A673 (cell line): Measurements from ENCODE around the gene GSTK1. TPM values are rescaled to one million over a fixed set of nuclear protein-coding genes. Genes with fewer than 3 reads are reported as not detected.

Experiments used
- BruUV-seq: library from RNA; stranded (reverse); fragments of 400-500 nt; replicated peaks from 2 replicates; lab custom pipeline; 2021; lab: Mats Ljungman, UMichigan
- CTCF ChIA-PET: fragments of 300-600 bp; sonication (Branson Sonifier 250); formaldehyde crosslinking; loops from one replicate; lab custom pipeline; 2022; ENCODE audit warnings: antibody characterized with exemption; lab: Charles Lee
- POLR2A ChIA-PET: fragments of 300-600 bp; sonication (Branson Sonifier 250); formaldehyde crosslinking; loops from one replicate; lab custom pipeline; 2022; ENCODE audit warnings: antibody characterized with exemption; ENCODE audit not compliant: low non-redundant PET; lab: Charles Lee
- DNase-seq: peaks from one replicate; pipeline ENCODE4 v3.0.0-alpha.2; 2015; ENCODE audit warnings: low spot score
- H3K27ac ChIP-seq: fragments of 200-600 bp; sonication (generic); 2 replicates; pipeline ENCODE4 v1.5.1; 2016; ENCODE audit warnings: mixed run types, low read depth, mild to moderate bottlenecking, mixed read lengths, antibody characterized with exemption, low read length; ENCODE audit not compliant: poor library complexity, severe bottlenecking
- H3K27me3 ChIP-seq: fragments of 200-600 bp; sonication (generic); replicated peaks from 2 replicates; pipeline ENCODE4 v1.6.1; 2017; ENCODE audit warnings: mixed run types, low read depth, mild to moderate bottlenecking, mixed read lengths, antibody characterized with exemption, low read length; ENCODE audit not compliant: insufficient read depth, poor library complexity
- H3K36me3 ChIP-seq: fragments of 200-600 bp; sonication (generic); 2 replicates; pipeline ENCODE4 v1.6.1; 2016; ENCODE audit warnings: mixed run types, mild to moderate bottlenecking, mixed read lengths, antibody characterized with exemption, low read length; ENCODE audit not compliant: insufficient read depth, poor library complexity, severe bottlenecking
- H3K4me1 ChIP-seq: fragments of 200-600 bp; sonication (generic); 2 replicates; pipeline ENCODE4 v1.6.1; 2017; ENCODE audit warnings: mixed run types, mild to moderate bottlenecking, mixed read lengths, antibody characterized with exemption, low read length; ENCODE audit not compliant: insufficient read depth, poor library complexity, severe bottlenecking
- H3K4me3 ChIP-seq: fragments of 200-600 bp; sonication (generic); 2 replicates; pipeline ENCODE4 v1.5.1; 2016; ENCODE audit warnings: low read depth, mixed run types, mild to moderate bottlenecking, mixed read lengths, low read length; ENCODE audit not compliant: poor library complexity, severe bottlenecking
- H3K9me3 ChIP-seq: fragments of 200-600 bp; sonication (generic); 2 replicates; pipeline ENCODE4 v1.6.1; 2016; ENCODE audit warnings: mixed run types, low read depth, mild to moderate bottlenecking, mixed read lengths, antibody characterized with exemption, low read length; ENCODE audit not compliant: poor library complexity, severe bottlenecking
- EZH2 ChIP-seq: fragments of 200-600 bp; sonication (generic); IDR thresholded peaks from 2 replicates; pipeline ENCODE4 v1.6.1; 2017; ENCODE audit warnings: borderline replicate concordance, low read depth, mild to moderate bottlenecking, mixed read lengths, antibody characterized with exemption, low read length; ENCODE audit not compliant: poor library complexity, severe bottlenecking
- intact Hi-C: fragments of 100-400 bp; cut with micrococcal nuclease; formaldehyde crosslinking; loops from one replicate; pipeline ENCODE4 v1.10.0; 2022; ENCODE audit not compliant: unreplicated experiment
- total RNA-seq: library from RNA; stranded (reverse); gene quantifications from 2 replicates; pipeline ENCODE4 v1.2.3, GENCODE V29; 2021
- TF ChIP-seq, protein P1 (sequence below): fragments of 300-800, 200-600 bp; sonication (generic); conservative IDR thresholded peaks from 2 replicates; pipeline ENCODE4 v1.5.1; 2017; ENCODE audit warnings: low read depth, mild to moderate bottlenecking, antibody characterized with exemption, low read length, moderate library complexity, mixed read lengths

The GSTK1 gene
- total RNA-seq, 1 experiment from 2014 or later = 43.1 TPM

DNA sequence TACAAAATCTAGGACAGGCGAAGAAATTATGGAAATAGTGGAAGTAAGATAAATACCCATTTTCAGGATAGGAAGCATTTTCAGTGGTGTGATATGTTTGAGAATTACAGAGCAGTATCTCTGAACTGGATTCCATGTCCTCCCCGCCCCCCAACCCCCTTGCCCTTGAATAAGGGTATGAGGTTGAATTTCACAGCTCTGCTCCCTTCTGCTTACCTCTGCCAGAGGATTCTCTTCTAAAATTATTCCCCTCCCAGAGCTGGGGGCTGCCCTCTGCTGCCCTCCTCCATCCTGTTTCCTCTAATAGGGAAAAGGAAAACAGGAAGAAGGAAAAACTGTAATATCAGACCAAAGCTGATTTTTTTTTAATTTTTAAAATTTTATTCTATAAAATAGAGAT lies 45.4 kb downstream of the GSTK1 start:
- ChIA-PET POLR2A (no interaction called here), CTCF (interaction anchor here (0.7 to 1.6 kb wide), 2 partner anchors 16 to 68 kb away, joined by 4 to 9 read pairs; no protein-coding TSS in a partner anchor)
- Histone ChIP-seq H3K4me1 (no peaks in the 10 kb centered on the region), H3K27me3 (no peaks in the 10 kb centered on the region), H3K4me3 (no peak overlapping the region), H3K27ac (no peak overlapping the region), H3K9me3 (no peaks in the 10 kb centered on the region), H3K36me3 (peaks cover 51% of the 10 kb centered on the region)
- no peak for TF ChIP-seq EZH2
- TF ChIP-seq, protein P1, sequence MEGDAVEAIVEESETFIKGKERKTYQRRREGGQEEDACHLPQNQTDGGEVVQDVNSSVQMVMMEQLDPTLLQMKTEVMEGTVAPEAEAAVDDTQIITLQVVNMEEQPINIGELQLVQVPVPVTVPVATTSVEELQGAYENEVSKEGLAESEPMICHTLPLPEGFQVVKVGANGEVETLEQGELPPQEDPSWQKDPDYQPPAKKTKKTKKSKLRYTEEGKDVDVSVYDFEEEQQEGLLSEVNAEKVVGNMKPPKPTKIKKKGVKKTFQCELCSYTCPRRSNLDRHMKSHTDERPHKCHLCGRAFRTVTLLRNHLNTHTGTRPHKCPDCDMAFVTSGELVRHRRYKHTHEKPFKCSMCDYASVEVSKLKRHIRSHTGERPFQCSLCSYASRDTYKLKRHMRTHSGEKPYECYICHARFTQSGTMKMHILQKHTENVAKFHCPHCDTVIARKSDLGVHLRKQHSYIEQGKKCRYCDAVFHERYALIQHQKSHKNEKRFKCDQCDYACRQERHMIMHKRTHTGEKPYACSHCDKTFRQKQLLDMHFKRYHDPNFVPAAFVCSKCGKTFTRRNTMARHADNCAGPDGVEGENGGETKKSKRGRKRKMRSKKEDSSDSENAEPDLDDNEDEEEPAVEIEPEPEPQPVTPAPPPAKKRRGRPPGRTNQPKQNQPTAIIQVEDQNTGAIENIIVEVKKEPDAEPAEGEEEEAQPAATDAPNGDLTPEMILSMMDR = no peak
- no peak for DNase-seq
- no TSS peak for BruUV-seq
- intact Hi-C loops = loop anchor here (5.0 kb wide), 1 partner anchor 109 kb away; no protein-coding TSS in a partner anchor

DNA sequence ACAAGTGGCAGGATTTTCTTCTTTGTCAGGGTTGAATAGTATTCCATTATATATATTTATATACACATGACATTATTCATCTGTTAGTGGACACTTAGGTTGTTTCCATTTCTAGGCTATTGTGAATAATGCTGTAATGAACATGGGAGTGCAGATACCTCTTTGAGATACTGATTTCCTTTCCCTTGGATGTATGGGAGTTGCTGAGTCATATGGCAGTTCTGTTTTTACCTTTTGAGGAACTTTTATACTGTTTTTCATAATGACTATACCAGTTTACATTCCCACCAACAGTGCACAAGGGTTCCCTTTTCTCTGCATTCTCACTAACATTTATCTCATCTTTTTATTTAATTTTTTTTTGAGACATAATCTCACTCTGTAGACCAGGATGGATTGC lies 50.9 kb downstream of the GSTK1 start:
- H3K27ac ChIP-seq = no peak overlapping the region
- ChIA-PET POLR2A (no interaction called here), CTCF (no interaction called here)
- H3K9me3 ChIP-seq = no peaks in the 10 kb centered on the region
- no peaks in the 10 kb centered on the region for H3K27me3 ChIP-seq
- no peak for DNase-seq
- TF ChIP-seq, protein P1 = no peak
- TF ChIP-seq EZH2 = no peak
- H3K4me3 ChIP-seq = no peak overlapping the region
- intact Hi-C loops = no loop called here
- BruUV-seq = no TSS peak
- H3K4me1 ChIP-seq = no peaks in the 10 kb centered on the region
- no peaks in the 10 kb centered on the region for H3K36me3 ChIP-seq

DNA sequence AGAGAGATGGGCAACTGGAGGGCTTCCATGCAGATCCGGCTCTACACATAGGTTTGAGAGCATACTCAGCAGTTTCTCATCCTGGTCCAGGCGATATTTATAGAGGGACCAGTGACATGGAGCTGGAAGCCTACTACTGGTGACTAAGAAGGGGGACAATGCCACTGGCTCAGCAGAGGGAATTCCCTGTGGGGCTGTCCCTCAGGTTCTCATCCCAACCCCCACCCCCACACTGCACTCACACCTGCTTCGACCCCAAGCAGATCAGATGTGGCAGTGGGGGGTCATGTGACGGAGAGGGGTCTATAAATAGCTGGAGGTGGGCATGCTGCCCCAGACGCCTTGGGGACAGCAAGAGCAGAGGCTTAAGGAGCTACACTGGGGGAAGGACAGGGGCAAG lies 52.5 kb downstream of the GSTK1 start, which contains the start of gene CLCN1:
TSS of gene CLCN1 (plus strand) at position 336 of the 400 bp plus-strand sequence. CDS start 102 bp downstream, outside the sequence.
- ChIA-PET POLR2A (no interaction called here), CTCF (no interaction called here)
- H3K4me1 ChIP-seq = no peaks in the 10 kb centered on the region
- no peak within 1 kb of the TSS for H3K27ac ChIP-seq
- intact Hi-C loops = no loop called here
- H3K9me3 ChIP-seq = no peaks in the 10 kb centered on the region
- H3K4me3 ChIP-seq = no peak within 1 kb of the TSS
- no peak for DNase-seq
- TF ChIP-seq, protein P1 = no peak
- no peak for TF ChIP-seq EZH2
- BruUV-seq = no TSS peak
- no peaks in the 10 kb centered on the region for H3K27me3 ChIP-seq
- H3K36me3 ChIP-seq = no peaks in the 10 kb centered on the region
